Large intestine (tissue), 3 donors: ENCODE measurements around the gene EIF4E2. TPM values are rescaled to one million over a fixed set of nuclear protein-coding genes. Genes with fewer than 3 reads are reported as not detected.

Source experiments
- DNase-seq, 2 donors: peaks; one replicate each; pipeline versions ENCODE4 v3.0.0 to v3.0.0-alpha.2; 2013
- H3K27ac ChIP-seq: one replicate; pipeline ENCODE4 v1.5.1; 2013; ENCODE audit warnings: low read length
- H3K27me3 ChIP-seq: 2 replicates; pipeline ENCODE4 v1.6.1; 2013; ENCODE audit warnings: low read length; ENCODE audit not compliant: control insufficient read depth, insufficient read depth
- H3K36me3 ChIP-seq: 2 replicates; pipeline ENCODE4 v1.6.1; 2013; ENCODE audit warnings: low read length; ENCODE audit not compliant: control insufficient read depth, insufficient read depth
- H3K4me1 ChIP-seq: one replicate; pipeline ENCODE4 v1.6.1; 2013; ENCODE audit warnings: low read length; ENCODE audit not compliant: control insufficient read depth, insufficient read depth
- H3K4me3 ChIP-seq: one replicate; pipeline ENCODE4 v1.5.1; 2013; ENCODE audit warnings: low read length
- H3K9me3 ChIP-seq: one replicate; pipeline ENCODE4 v1.6.1; 2013; ENCODE audit warnings: mild to moderate bottlenecking, low read depth, low read length, moderate library complexity; ENCODE audit not compliant: control insufficient read depth
- WGBS: methylation state at CpG from one replicate; pipeline ENCODE4 v1.1.5; 2013; ENCODE audit warnings: low lambda C conversion rate; ENCODE audit not compliant: insufficient coverage; 5-methylcytosine and 5-hydroxymethylcytosine counted together
- polyA plus RNA-seq: library from polyadenylated mRNA; unstranded; fragments of 120-200 nt; gene quantifications from one replicate; pipeline ENCODE4 v1.2.1, GENCODE V29; 2013

The EIF4E2 gene
- polyA plus RNA-seq, 1 donor: 77.3 TPM

- Histone ChIP-seq H3K9me3 (no peaks in the 10 kb centered on the region), H3K4me3 (no peak overlapping the region), H3K36me3 (no peaks in the 10 kb centered on the region), H3K4me1 (no peaks in the 10 kb centered on the region), H3K27me3 (no peaks in the 10 kb centered on the region), H3K27ac (no peak overlapping the region)
- no CpG with 5 or more reads among the region's 9 CpGs for WGBS
- DNase-seq: no peak
Measured at GRCh38 chr2:232611559-232612218, 61.2 kb downstream of the EIF4E2 start.

DNA sequence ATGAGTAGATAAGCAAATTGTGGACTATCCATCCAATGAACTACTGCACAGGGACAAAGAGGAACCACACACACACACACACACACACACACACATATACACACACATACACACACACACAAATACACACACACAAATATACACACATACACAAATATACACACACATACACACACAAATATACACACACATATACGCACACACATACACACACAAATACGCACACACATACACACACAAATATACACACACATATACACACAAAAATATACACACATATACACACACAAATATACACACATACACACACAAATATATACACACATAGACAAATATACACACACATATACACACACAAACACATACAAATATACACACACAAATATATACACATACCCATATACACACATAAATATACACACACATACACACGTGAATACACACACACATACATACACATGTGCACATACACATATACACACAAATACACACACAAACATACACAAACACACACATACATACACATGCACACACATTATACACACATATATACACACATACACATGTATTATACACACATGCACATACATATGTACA, 63.1 kb downstream of the EIF4E2 start:
- no peak for DNase-seq
- H3K27me3 ChIP-seq: no peaks in the 10 kb centered on the region
- H3K36me3 ChIP-seq: no peaks in the 10 kb centered on the region
- no peaks in the 10 kb centered on the region for H3K9me3 ChIP-seq
- H3K27ac ChIP-seq: no peak overlapping the region
- 100% methylated on average over 1 of the region's 3 CpGs for WGBS
- H3K4me1 ChIP-seq: no peaks in the 10 kb centered on the region
- no peak overlapping the region for H3K4me3 ChIP-seq

DNA sequence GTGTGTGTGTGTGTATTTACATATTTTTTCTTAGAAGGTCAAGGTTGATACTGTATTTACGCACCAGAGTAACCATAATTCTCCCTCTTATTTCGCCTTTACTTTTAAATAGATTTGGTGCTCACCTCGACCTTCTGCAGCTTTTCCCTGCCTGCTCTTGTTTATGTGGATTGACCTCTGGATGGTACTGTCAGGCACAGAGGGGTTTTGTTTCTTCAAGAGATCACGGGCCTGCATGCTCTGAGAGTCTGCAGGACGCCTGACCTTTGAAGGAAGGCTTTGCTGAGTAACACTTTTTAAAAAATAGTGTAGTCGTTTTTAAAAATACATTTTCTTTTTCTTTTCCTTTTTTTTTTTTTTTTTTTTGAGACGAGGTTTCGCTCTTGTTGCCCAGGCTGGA, 64.8 kb downstream of the EIF4E2 start:
- DNase-seq: no peak
- no peak overlapping the region for H3K27ac ChIP-seq
- H3K4me3 ChIP-seq: no peak overlapping the region
- H3K4me1 ChIP-seq: no peaks in the 10 kb centered on the region
- no peaks in the 10 kb centered on the region for H3K9me3 ChIP-seq
- H3K27me3 ChIP-seq: no peaks in the 10 kb centered on the region
- no peaks in the 10 kb centered on the region for H3K36me3 ChIP-seq
- WGBS: 47% methylated on average over 3 of the region's 8 CpGs

Other genes starting within 250 kb of the EIF4E2 start
- gene ALPP, start 171.9 kb upstream of the EIF4E2 start, polyA plus RNA-seq: 0.06 TPM
- gene ALPG, start 143.8 kb upstream of the EIF4E2 start, polyA plus RNA-seq: not detected
- 80.6 TPM for gene ALPI, start 94.5 kb upstream of the EIF4E2 start, polyA plus RNA-seq
- 1.1 TPM for gene ECEL1, start 62.9 kb upstream of the EIF4E2 start, polyA plus RNA-seq
- not detected for gene PRSS56, start 30.3 kb upstream of the EIF4E2 start, polyA plus RNA-seq
- gene CHRND, start 24.5 kb upstream of the EIF4E2 start, polyA plus RNA-seq: 0.27 TPM
- 0.21 TPM for gene CHRNG, start 11.0 kb upstream of the EIF4E2 start, polyA plus RNA-seq
- gene TIGD1, start 132 bp upstream of the EIF4E2 start, polyA plus RNA-seq: 6.5 TPM
- gene EFHD1, start 82.9 kb downstream of the EIF4E2 start, polyA plus RNA-seq: 1.7 TPM
- gene GIGYF2, start 146.6 kb downstream of the EIF4E2 start, polyA plus RNA-seq: 63.4 TPM
- gene KCNJ13, start 225.9 kb downstream of the EIF4E2 start, polyA plus RNA-seq: 28.1 TPM